Activated CD8-positive, alpha-beta T cell treated with anti-CD3 and anti-CD28 coated beads for 36 hours (primary cell): ENCODE measurements around the gene ZDHHC12. TPM values are rescaled to one million over a fixed set of nuclear protein-coding genes. Genes with fewer than 3 reads are reported as not detected.
"Not testable (repeated sequence)": the region's sequence is repeated elsewhere in the genome, so short reads cannot be mapped to it uniquely, and the experiment has no call there.

Source experiments
- ATAC-seq: fragments of 200-7000 bp; cut with Tn5 transposase; one replicate; pipeline ENCODE4 v1.10.0; 2021; ENCODE audit warnings: mild to moderate bottlenecking, moderate library complexity
- CTCF ChIA-PET: fragments of 350-600 bp; sonication (Branson Sonifier 250); formaldehyde crosslinking; loops from one replicate; lab custom pipeline; 2021; ENCODE audit warnings: antibody characterized with exemption; lab: Charles Lee
- POLR2A ChIA-PET: fragments of 350-600 bp; sonication (Branson Sonifier 250); formaldehyde crosslinking; loops from one replicate; lab custom pipeline; 2021; ENCODE audit warnings: antibody characterized with exemption; lab: Charles Lee
- DNase-seq: peaks from one replicate; pipeline ENCODE4 v3.0.0-alpha.2; 2020
- H3K27ac Mint-ChIP-seq: one replicate; pipeline ENCODE4 v1.8.0; 2021; ENCODE audit warnings: mild to moderate bottlenecking, mixed read lengths
- H3K27me3 Mint-ChIP-seq: one replicate; pipeline ENCODE4 v1.8.0; 2021; ENCODE audit warnings: mixed read lengths
- H3K36me3 Mint-ChIP-seq: one replicate; pipeline ENCODE4 v1.8.0; 2021; ENCODE audit warnings: low read depth, mixed read lengths
- H3K4me1 Mint-ChIP-seq: one replicate; pipeline ENCODE4 v1.8.0; 2021; ENCODE audit warnings: low read depth, mixed read lengths
- H3K4me3 Mint-ChIP-seq: one replicate; pipeline ENCODE4 v1.8.0; 2021; ENCODE audit warnings: mild to moderate bottlenecking, moderate library complexity, mixed read lengths
- H3K9me3 Mint-ChIP-seq: one replicate; pipeline ENCODE4 v1.8.0; 2021; ENCODE audit warnings: mixed read lengths
- CTCF ChIP-seq: fragments of 200-600 bp; IDR thresholded peaks from one replicate; pipeline ENCODE4 v1.8.0; 2022; ENCODE audit warnings: antibody characterized with exemption, mild to moderate bottlenecking
- intact Hi-C: fragments of 100-400 bp; cut with micrococcal nuclease; formaldehyde crosslinking; loops from one replicate; pipeline ENCODE4 v1.10.0; 2022
- total RNA-seq, 2 experiments: library from RNA; stranded (reverse); gene quantifications; one replicate each; pipeline ENCODE4 v1.2.3, GENCODE V29; 2021

Gene ZDHHC12
- total RNA-seq, 2 experiments from 2014 or later, result 44.9 to 48.7 TPM

- Mint-ChIP-seq H3K9me3 (no peaks in the 10 kb centered on the region), H3K27me3 (no peaks in the 10 kb centered on the region), H3K4me1 (peaks cover 13% of the 10 kb centered on the region), H3K4me3 (peak overlapping the region; percentile 79), H3K36me3 (no peaks in the 10 kb centered on the region), H3K27ac (no peak overlapping the region)
- DNase-seq, result no peak
- intact Hi-C loops, result no loop called here
- no peak for TF ChIP-seq CTCF
- ATAC-seq, result no peak
- CTCF ChIA-PET, result interaction anchor here (1.4 to 1.9 kb wide), 2 partner anchors 20 to 85 kb away, joined by 3 to 4 read pairs; partner anchors contain the start of gene ZDHHC12
- POLR2A ChIA-PET, result interaction anchor here (1.1 to 1.2 kb wide), 3 partner anchors 12 to 69 kb away, joined by 3 to 4 read pairs (median 4); no protein-coding TSS in a partner anchor
These were observed 20.1 kb downstream of the ZDHHC12 start for GRCh38 chr9:128703616-128704355.

- H3K27ac Mint-ChIP-seq, result peak overlapping the region; percentile 49
- H3K36me3 Mint-ChIP-seq, result no peaks in the 10 kb centered on the region
- intact Hi-C loops, result no loop called here
- no peak for TF ChIP-seq CTCF
- peak overlapping the region; percentile 79 for H3K4me3 Mint-ChIP-seq
- ChIA-PET CTCF (interaction anchor here (1.4 to 1.9 kb wide), 2 partner anchors 21 to 86 kb away, joined by 3 to 4 read pairs; partner anchors contain the start of gene ZDHHC12), POLR2A (interaction anchor here (1.1 to 1.2 kb wide), 2 partner anchors 23 to 70 kb away, joined by 3 to 4 read pairs; no protein-coding TSS in a partner anchor)
- ATAC-seq, result peak; percentile 32
- H3K4me1 Mint-ChIP-seq, result peaks cover 13% of the 10 kb centered on the region
- no peaks in the 10 kb centered on the region for H3K9me3 Mint-ChIP-seq
- H3K27me3 Mint-ChIP-seq, result no peaks in the 10 kb centered on the region
- peak; percentile 55 for DNase-seq
These were observed 20.8 kb downstream of the ZDHHC12 start for GRCh38 chr9:128702949-128703615.

DNA sequence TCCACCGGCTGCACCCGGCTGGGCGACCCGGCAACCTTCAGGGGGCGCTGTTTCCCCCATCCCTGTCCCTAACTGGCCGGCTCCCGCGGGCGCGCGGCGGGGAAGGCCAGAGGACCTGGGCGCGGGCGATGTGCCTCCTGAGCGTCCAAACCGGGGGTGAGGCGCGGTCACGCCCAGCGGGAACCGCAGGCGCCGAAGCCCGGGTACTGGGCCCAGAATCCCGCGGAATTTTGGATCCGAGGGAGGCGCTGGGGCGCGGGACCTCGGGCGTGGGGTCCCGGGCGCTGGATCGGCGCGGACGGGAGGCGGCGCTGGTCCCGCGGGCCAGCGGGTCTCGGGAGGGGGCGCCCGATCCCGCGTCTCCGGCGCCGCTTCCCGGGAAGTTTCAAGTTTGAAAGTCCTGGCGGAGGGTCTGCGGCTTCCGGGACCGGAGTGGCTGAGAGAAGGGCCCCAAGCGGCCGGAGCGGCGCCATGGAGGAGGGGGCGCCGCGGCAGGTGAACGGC, 21.4 kb downstream of the ZDHHC12 start, which contains the start of gene PKN3:
Gene PKN3, plus strand, starts transcription at position 59 of the 504 bp plus-strand sequence. Its CDS starts 413 bp downstream, at position 472.
- CTCF ChIA-PET, result interaction anchor here (0.6 to 3.3 kb wide), 24 partner anchors 9 to 512 kb away, joined by 3 to 29 read pairs (median 3); partner anchors contain the start of genes ENDOG, SPOUT1 and ZDHHC12

GRCh38 chr9:128701227-128701854, 22.6 kb downstream of the ZDHHC12 start:
- ATAC-seq, result no peak
- Mint-ChIP-seq H3K4me1 (peaks cover 13% of the 10 kb centered on the region), H3K36me3 (peaks cover 10% of the 10 kb centered on the region), H3K27me3 (no peaks in the 10 kb centered on the region), H3K27ac (no peak overlapping the region), H3K4me3 (peak overlapping the region; percentile 79), H3K9me3 (no peaks in the 10 kb centered on the region)
- DNase-seq, result no peak
- TF ChIP-seq CTCF, result no peak
- ChIA-PET CTCF (interaction anchor here (0.9 to 3.3 kb wide), 15 partner anchors 9 to 129 kb away, joined by 3 to 29 read pairs (median 3); partner anchors contain the start of genes ENDOG, SPOUT1 and ZDHHC12), POLR2A (interaction anchor here (0.6 to 2.5 kb wide), 6 partner anchors 11 to 330 kb away, joined by 3 to 16 read pairs (median 3); partner anchors contain the start of genes SET and ZDHHC12)
- intact Hi-C loops, result no loop called here

More for the DNA sequence above, 21.4 kb downstream of the ZDHHC12 start, which contains the start of gene PKN3:
- DNase-seq, result peak; percentile 92
- Mint-ChIP-seq H3K36me3 (peaks cover 4% of the 10 kb centered on the region), H3K27ac (peak within 1 kb of the TSS; percentile 49), H3K4me3 (peak within 1 kb of the TSS; percentile 79), H3K27me3 (no peaks in the 10 kb centered on the region), H3K9me3 (no peaks in the 10 kb centered on the region), H3K4me1 (peaks cover 13% of the 10 kb centered on the region)
- peak; percentile 96 for TF ChIP-seq CTCF
- POLR2A ChIA-PET, result interaction anchor here (0.6 to 0.9 kb wide), 4 partner anchors 18 to 163 kb away, joined by 3 read pairs; partner anchors contain the start of gene ZDHHC12
- peak; percentile 89 for ATAC-seq
- intact Hi-C loops, result no loop called here

GRCh38 chr9:128699096-128699795, 24.7 kb downstream of the ZDHHC12 start:
- ATAC-seq, H3K4me3 Mint-ChIP-seq, H3K27me3 Mint-ChIP-seq, intact Hi-C loops, H3K9me3 Mint-ChIP-seq, DNase-seq, H3K27ac Mint-ChIP-seq: not testable (repeated sequence)
- ChIA-PET POLR2A (interaction anchor here (1.3 to 2.5 kb wide), 2 partner anchors 9 to 15 kb away, joined by 4 to 16 read pairs; partner anchors contain the start of gene SET), CTCF (interaction anchor here (3.3 kb wide), 1 partner anchor 7 kb away, joined by 29 read pairs; no protein-coding TSS in a partner anchor)
- H3K36me3 Mint-ChIP-seq, result peaks cover 25% of the 10 kb centered on the region
- H3K4me1 Mint-ChIP-seq, result peaks cover 14% of the 10 kb centered on the region
